DND-41 (cell line): ENCODE data around the gene RIN2.

ENCODE experiments used
- CTCF ChIP-seq: IDR thresholded peaks from 2 replicates; pipeline ENCODE4 v1.5.1; 2012; ENCODE audit warnings: borderline replicate concordance, low read length, moderate library complexity, mild to moderate bottlenecking; ENCODE audit not compliant: poor library complexity, severe bottlenecking; ENCODE audit errors: extremely low read depth
- EZH2 ChIP-seq: IDR thresholded peaks from 3 replicates; pipeline ENCODE4 v1.6.1; 2012; ENCODE audit warnings: borderline replicate concordance, low read depth, mild to moderate bottlenecking, moderate library complexity, low read length, inconsistent platforms; ENCODE audit not compliant: severe bottlenecking

GRCh38 chr20:19725814-19726525, 32.1 kb upstream of the RIN2 start:
- TF ChIP-seq EZH2 (no peak), CTCF (no peak)
